Measurements from ENCODE around the gene KMT5B.

DNA sequence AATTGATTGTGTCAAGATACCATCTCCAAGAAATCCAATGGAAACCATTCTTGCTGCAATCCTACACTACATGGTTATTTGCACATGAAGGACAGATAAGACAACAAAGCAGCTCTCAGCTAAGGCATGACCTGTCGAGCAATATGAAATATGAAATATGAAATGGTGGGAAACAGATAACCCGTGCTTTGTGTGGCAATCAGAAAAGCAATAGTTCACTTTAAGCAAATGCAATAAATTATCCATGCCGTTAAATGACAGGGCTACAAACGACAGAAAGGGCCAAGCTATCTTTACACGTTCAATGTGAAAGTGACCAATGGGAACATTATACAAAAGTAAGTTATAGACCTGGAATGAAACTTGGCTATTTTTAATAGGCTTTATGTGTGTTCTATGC is 35.2 kb downstream of the KMT5B start:
- no peak for TF ChIP-seq CTCF (IDR thresholded peaks at IDR 0.05)
- TF ChIP-seq POLR2A (IDR thresholded peaks at IDR 0.05): no peak

Measured in ovary (tissue), 3 donors.